Loucy (cell line): Measurements from ENCODE around the gene AGPAT2.

ENCODE experiments used
- H2AFZ ChIP-seq: fragments of 200-600 bp; sonication (generic); 2 replicates; pipeline ENCODE4 v1.6.0; 2016; ENCODE audit warnings: antibody characterized with exemption, mild to moderate bottlenecking, low read length, moderate library complexity
- H3F3A ChIP-seq: fragments of 200-600 bp; 2 replicates; pipeline ENCODE4 v1.6.0; 2016; ENCODE audit warnings: antibody characterized with exemption, low read depth, mild to moderate bottlenecking
- H3K27me3 ChIP-seq: fragments of 200-600 bp; sonication (generic); 2 replicates; pipeline ENCODE4 v1.6.1; 2014; ENCODE audit warnings: low read length, mild to moderate bottlenecking; ENCODE audit not compliant: insufficient read depth, poor library complexity, severe bottlenecking
- H3K36me3 ChIP-seq: fragments of 200-600 bp; sonication (generic); 2 replicates; pipeline ENCODE4 v1.6.1; 2016; ENCODE audit warnings: low read length; ENCODE audit not compliant: insufficient read depth
- H3K4me1 ChIP-seq: fragments of 200-600 bp; sonication (generic); 2 replicates; pipeline ENCODE4 v1.5.1; 2014; ENCODE audit warnings: low read length, mild to moderate bottlenecking; ENCODE audit not compliant: insufficient read depth, poor library complexity, severe bottlenecking
- H3K4me2 ChIP-seq: fragments of 200-600 bp; sonication (generic); 2 replicates; pipeline ENCODE4 v1.6.0; 2014; ENCODE audit warnings: antibody characterized with exemption, low read length, low read depth, mild to moderate bottlenecking; ENCODE audit not compliant: poor library complexity, severe bottlenecking
- H3K4me3 ChIP-seq: fragments of 200-600 bp; sonication (generic); 2 replicates; pipeline ENCODE4 v1.5.1; 2014; ENCODE audit warnings: low read length, mild to moderate bottlenecking, mixed read lengths; ENCODE audit not compliant: poor library complexity, severe bottlenecking
- H3K79me2 ChIP-seq: fragments of 200-600 bp; sonication (generic); 2 replicates; pipeline ENCODE4 v1.6.1; 2014; ENCODE audit warnings: low read length; ENCODE audit not compliant: insufficient read depth
- H3K9ac ChIP-seq: fragments of 200-600 bp; sonication (generic); 2 replicates; pipeline ENCODE4 v1.6.0; 2014; ENCODE audit warnings: mild to moderate bottlenecking, low read depth, low read length, moderate library complexity; ENCODE audit not compliant: poor library complexity, severe bottlenecking
- H3K9me2 ChIP-seq: fragments of 200-600 bp; sonication (generic); replicated peaks from 2 replicates; pipeline ENCODE4 v1.6.1; 2016; ENCODE audit warnings: low read depth, low read length, mixed read lengths
- H3K9me3 ChIP-seq: fragments of 200-600 bp; sonication (generic); 2 replicates; pipeline ENCODE4 v1.6.1; 2014; ENCODE audit warnings: mild to moderate bottlenecking, antibody characterized with exemption, low read length, low read depth; ENCODE audit not compliant: insufficient read depth
- H4K20me1 ChIP-seq: fragments of 200-600 bp; sonication (generic); 2 replicates; pipeline ENCODE4 v1.6.0; 2014; ENCODE audit warnings: antibody characterized with exemption, low read length, mild to moderate bottlenecking; ENCODE audit not compliant: insufficient read depth, poor library complexity, severe bottlenecking
- EZH2phosphoT487 ChIP-seq: fragments of 200-600 bp; IDR thresholded peaks from 2 replicates; pipeline ENCODE4 v1.6.1; 2018; ENCODE audit warnings: antibody characterized with exemption, mild to moderate bottlenecking, moderate library complexity, borderline replicate concordance
- TF ChIP-seq, protein P1 (sequence below): fragments of 200-600 bp; sonication (generic); conservative IDR thresholded peaks from 2 replicates; pipeline ENCODE4 v1.5.1; 2014; ENCODE audit warnings: mild to moderate bottlenecking, antibody characterized with exemption, low read length

The AGPAT2 gene

DNA sequence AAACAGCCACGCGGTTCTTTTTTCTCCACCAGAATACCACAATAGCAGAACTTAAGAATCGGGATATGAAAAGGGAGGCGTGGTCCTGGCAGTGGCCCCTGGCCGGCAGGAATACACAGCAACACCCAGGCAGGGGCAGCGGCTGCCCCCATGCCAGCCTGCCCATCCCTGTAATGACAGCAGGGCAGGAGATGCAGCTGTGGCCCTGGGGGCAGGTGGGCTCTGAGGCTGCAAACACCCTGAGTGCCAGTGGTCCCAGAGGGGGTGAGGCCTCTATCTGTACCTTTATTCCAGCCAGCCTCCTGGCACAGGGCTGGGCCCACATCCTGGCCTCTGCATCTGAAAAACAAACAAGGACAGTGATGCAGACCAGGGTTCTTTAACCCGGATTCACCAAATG, 37.5 kb upstream of the AGPAT2 start:
- H2AFZ ChIP-seq: no peak overlapping the region
- H3K4me2 ChIP-seq: peak overlapping the region; percentile 92
- no peaks in the 10 kb centered on the region for H3K27me3 ChIP-seq
- H3K4me1 ChIP-seq: peaks cover 25% of the 10 kb centered on the region
- H3K79me2 ChIP-seq: peaks cover 52% of the 10 kb centered on the region
- no peak overlapping the region for H3K4me3 ChIP-seq
- TF ChIP-seq, protein P1, sequence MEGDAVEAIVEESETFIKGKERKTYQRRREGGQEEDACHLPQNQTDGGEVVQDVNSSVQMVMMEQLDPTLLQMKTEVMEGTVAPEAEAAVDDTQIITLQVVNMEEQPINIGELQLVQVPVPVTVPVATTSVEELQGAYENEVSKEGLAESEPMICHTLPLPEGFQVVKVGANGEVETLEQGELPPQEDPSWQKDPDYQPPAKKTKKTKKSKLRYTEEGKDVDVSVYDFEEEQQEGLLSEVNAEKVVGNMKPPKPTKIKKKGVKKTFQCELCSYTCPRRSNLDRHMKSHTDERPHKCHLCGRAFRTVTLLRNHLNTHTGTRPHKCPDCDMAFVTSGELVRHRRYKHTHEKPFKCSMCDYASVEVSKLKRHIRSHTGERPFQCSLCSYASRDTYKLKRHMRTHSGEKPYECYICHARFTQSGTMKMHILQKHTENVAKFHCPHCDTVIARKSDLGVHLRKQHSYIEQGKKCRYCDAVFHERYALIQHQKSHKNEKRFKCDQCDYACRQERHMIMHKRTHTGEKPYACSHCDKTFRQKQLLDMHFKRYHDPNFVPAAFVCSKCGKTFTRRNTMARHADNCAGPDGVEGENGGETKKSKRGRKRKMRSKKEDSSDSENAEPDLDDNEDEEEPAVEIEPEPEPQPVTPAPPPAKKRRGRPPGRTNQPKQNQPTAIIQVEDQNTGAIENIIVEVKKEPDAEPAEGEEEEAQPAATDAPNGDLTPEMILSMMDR: no peak
- no peak for TF ChIP-seq EZH2phosphoT487
- no peaks in the 10 kb centered on the region for H3K9me3 ChIP-seq
- peaks cover 44% of the 10 kb centered on the region for H4K20me1 ChIP-seq
- no peaks in the 10 kb centered on the region for H3K9me2 ChIP-seq
- H3K9ac ChIP-seq: peak overlapping the region; percentile 7
- H3K36me3 ChIP-seq: peaks cover 31% of the 10 kb centered on the region; the same call in 1 of the 2 replicates
- H3F3A ChIP-seq: no peaks in the 10 kb centered on the region

DNA sequence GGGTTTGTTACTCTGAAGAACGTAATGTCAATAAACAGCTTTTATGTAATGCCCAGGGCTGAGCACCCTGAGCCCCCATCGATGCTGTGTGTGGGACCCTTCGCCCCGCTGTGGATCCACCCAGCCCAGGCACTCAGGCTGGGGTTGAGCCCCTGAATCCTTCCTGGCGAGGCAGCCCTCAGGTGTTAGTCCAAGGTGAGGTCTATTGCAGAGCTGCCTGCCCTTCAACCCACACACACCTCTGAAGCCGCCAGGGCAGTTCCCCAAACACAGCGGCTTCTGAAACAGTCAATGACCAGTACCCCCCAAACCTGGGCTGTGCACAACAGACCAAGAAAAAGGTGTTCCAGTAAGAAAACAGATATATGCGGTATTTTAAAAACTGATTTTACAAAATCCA, 36.7 kb upstream of the AGPAT2 start:
- H3K36me3 ChIP-seq: peaks cover 31% of the 10 kb centered on the region; the same call in 1 of the 2 replicates
- no peaks in the 10 kb centered on the region for H3K9me3 ChIP-seq
- no peaks in the 10 kb centered on the region for H3K27me3 ChIP-seq
- peaks cover 44% of the 10 kb centered on the region for H4K20me1 ChIP-seq
- H3K4me3 ChIP-seq: no peak overlapping the region
- H3F3A ChIP-seq: no peaks in the 10 kb centered on the region
- H3K4me1 ChIP-seq: peaks cover 22% of the 10 kb centered on the region
- TF ChIP-seq EZH2phosphoT487: no peak
- TF ChIP-seq, protein P1: no peak
- H2AFZ ChIP-seq: no peak overlapping the region
- H3K9me2 ChIP-seq: no peaks in the 10 kb centered on the region
- no peak overlapping the region for H3K9ac ChIP-seq
- peak overlapping the region; percentile 92 for H3K4me2 ChIP-seq
- H3K79me2 ChIP-seq: peaks cover 52% of the 10 kb centered on the region

DNA sequence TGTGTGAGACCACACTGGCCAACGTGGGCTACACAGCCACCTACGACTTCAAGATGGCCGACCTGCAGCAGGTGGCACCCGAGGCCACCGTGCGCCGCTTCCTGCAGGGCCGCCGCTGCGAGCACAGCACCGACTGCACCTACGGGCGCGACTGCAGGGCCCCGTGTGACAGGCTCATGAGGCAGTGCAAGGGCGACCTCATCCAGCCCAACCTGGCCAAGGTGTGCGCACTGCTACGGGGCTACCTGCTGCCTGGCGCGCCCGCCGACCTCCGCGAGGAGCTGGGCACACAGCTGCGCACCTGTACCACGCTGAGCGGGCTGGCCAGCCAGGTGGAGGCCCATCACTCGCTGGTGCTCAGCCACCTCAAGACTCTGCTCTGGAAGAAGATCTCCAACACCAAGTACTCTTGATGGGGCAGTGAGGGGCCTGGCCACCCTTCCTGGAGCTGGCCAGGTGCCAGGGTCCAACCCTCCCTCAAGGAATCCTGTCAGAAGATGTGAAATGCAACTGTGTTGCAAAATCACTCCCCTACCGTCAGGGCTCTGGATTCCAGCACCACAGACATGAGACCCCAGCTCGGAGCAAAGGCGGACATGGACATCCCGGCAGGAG, 36.2 kb upstream of the AGPAT2 start:
- no peak for TF ChIP-seq EZH2phosphoT487
- TF ChIP-seq, protein P1: no peak
- Histone ChIP-seq H4K20me1 (peaks cover 44% of the 10 kb centered on the region), H3K4me2 (no peak overlapping the region), H3F3A (no peaks in the 10 kb centered on the region), H3K79me2 (peaks cover 47% of the 10 kb centered on the region), H3K9me2 (no peaks in the 10 kb centered on the region), H3K9me3 (no peaks in the 10 kb centered on the region), H3K27me3 (no peaks in the 10 kb centered on the region), H3K9ac (no peak overlapping the region), H3K4me1 (peaks cover 17% of the 10 kb centered on the region), H3K36me3 (peaks cover 31% of the 10 kb centered on the region; the same call in 1 of the 2 replicates), H2AFZ (no peak overlapping the region), H3K4me3 (no peak overlapping the region)
